Stimulated activated CD4-positive, alpha-beta T cell treated with anti-CD3 and anti-CD28 coated beads, TNF-alpha, amount 100 ng/mL, for 48 hours (primary cell): ENCODE measurements around the gene CDKN2A.

ENCODE experiments used
- DNase-seq, 3 donors: peaks; one replicate each; pipeline ENCODE4 v3.0.0-alpha.2; 2020; ENCODE audit warnings: low read depth in 3 of 3

CDKN2A gene

GRCh38 chr9:22005702-22006606 is 11.8 kb upstream of the CDKN2A start:
- no peak for DNase-seq

- DNase-seq: no peak
These were observed 11.0 kb upstream of the CDKN2A start for GRCh38 chr9:22005021-22005701.

GRCh38 chr9:22002038-22002437 is 7.8 kb upstream of the CDKN2A start:
- DNase-seq: no peak

GRCh38 chr9:21998026-21998425 is 3.8 kb upstream of the CDKN2A start:
- no peak for DNase-seq

GRCh38 chr9:21997480-21997879 is 3.3 kb upstream of the CDKN2A start:
- DNase-seq: no peak

GRCh38 chr9:21996858-21997257 is 2.7 kb upstream of the CDKN2A start:
- no peak for DNase-seq

GRCh38 chr9:21996438-21996837 is 2.2 kb upstream of the CDKN2A start:
- no peak for DNase-seq

GRCh38 chr9:21995666-21996398 is 1.6 kb upstream of the CDKN2A start:
- no peak for DNase-seq

- peak in 1 of 3 donors; percentile 45 for DNase-seq
These were observed 944 bp upstream of the CDKN2A start for GRCh38 chr9:21995006-21995665.

- no peak for DNase-seq
These were observed 389 bp upstream of the CDKN2A start, which contains the start of gene CDKN2B-AS1 for GRCh38 chr9:21994556-21995005. TSS of gene CDKN2B-AS1 (plus strand) at chr9:21994791.

- no peak for DNase-seq
These were observed 1.2 kb downstream of the CDKN2A start for GRCh38 chr9:21993007-21993406.

- no peak for DNase-seq
These were observed 2.9 kb downstream of the CDKN2A start for GRCh38 chr9:21991072-21991959.

- no peak for DNase-seq
These were observed 4.6 kb downstream of the CDKN2A start for GRCh38 chr9:21989440-21990189.

- DNase-seq: no peak
These were observed 5.9 kb downstream of the CDKN2A start for GRCh38 chr9:21988056-21988990.

GRCh38 chr9:21985964-21986667 is 8.1 kb downstream of the CDKN2A start:
- DNase-seq: no peak

GRCh38 chr9:21984101-21984500 is 10.1 kb downstream of the CDKN2A start:
- DNase-seq: no peak

GRCh38 chr9:21983561-21983935 is 10.6 kb downstream of the CDKN2A start:
- DNase-seq: no peak

- no peak for DNase-seq
These were observed 11.2 kb downstream of the CDKN2A start for GRCh38 chr9:21982861-21983560.
